Kidney (tissue), 14 donors: ENCODE results near the gene MAPKBP1. TPM values are rescaled to one million over a fixed set of nuclear protein-coding genes. Genes with fewer than 3 reads are reported as not detected.

Experiments used
- DNase-seq, 5 donors: peaks; one replicate each; pipeline ENCODE4 v3.0.0-alpha.2; 2013 to 2020
- FAIRE-seq: peaks from 2 replicates; lab custom pipeline; 2012; peaks lifted over from hg19 to GRCh38; lab: Jason Lieb, UNC
- H3K27ac ChIP-seq, 2 donors: one replicate each; pipeline ENCODE4 v1.7.0; 2013; ENCODE audit warnings: low read depth in 2 of 2, low read length in 2 of 2, inconsistent platforms in 1 of 2
- H3K27me3 ChIP-seq: one replicate; pipeline ENCODE4 v1.7.1; 2013; ENCODE audit warnings: low read length, inconsistent platforms; ENCODE audit not compliant: control insufficient read depth, insufficient read depth
- H3K36me3 ChIP-seq, 3 donors: one replicate each; pipeline versions ENCODE4 v1.7.0 to v1.7.1; 2013; ENCODE audit warnings: low read length in 3 of 3, control low read depth in 1 of 3, inconsistent platforms in 1 of 3; ENCODE audit not compliant: insufficient read depth in 3 of 3, control insufficient read depth in 2 of 3
- H3K4me1 ChIP-seq, 3 donors: one replicate each; pipeline versions ENCODE4 v1.7.0 to v1.7.1; 2013; ENCODE audit warnings: low read length in 3 of 3, inconsistent platforms in 1 of 3, low read depth in 1 of 3; ENCODE audit not compliant: control insufficient read depth in 2 of 3, insufficient read depth in 2 of 3
- H3K4me3 ChIP-seq, 3 donors: one replicate each; pipeline versions ENCODE4 v1.7.0 to v1.8.1; 2013; ENCODE audit warnings: low read length in 3 of 3, control low read depth in 1 of 3, inconsistent platforms in 1 of 3
- H3K9ac ChIP-seq, 3 donors: one replicate each; pipeline versions ENCODE4 v1.7.0 to v1.7.1; 2013; ENCODE audit warnings: low read length in 3 of 3, control low read depth in 1 of 3, inconsistent platforms in 1 of 3
- H3K9me3 ChIP-seq, 3 donors: one replicate each; pipeline versions ENCODE4 v1.7.0 to v1.7.1; 2013; ENCODE audit warnings: low read length in 3 of 3, control low read depth in 1 of 3, inconsistent platforms in 1 of 3; ENCODE audit not compliant: control insufficient read depth in 2 of 3, insufficient read depth in 1 of 3
- intact Hi-C: fragments of 100-400 bp; cut with DNase I; formaldehyde crosslinking; loops from one replicate; pipeline ENCODE4 v1.11.1; 2022
- polyA plus RNA-seq: library from polyadenylated mRNA; stranded (reverse); fragments of 350-450 nt; fragmentation: Illumina TruSeq; extraction: RNeasy Lipid Tissue Mini Kit (QIAGEN cat#74804); gene quantifications from one replicate; pipeline ENCODE4 v1.2.3, GENCODE V29; 2014; ENCODE audit warnings: low read depth, low replicate concordance; ENCODE audit not compliant: insufficient read depth
- total RNA-seq: library from RNA; stranded (reverse); fragmentation: NEBNext Ultra II Directional; extraction: Animal tissue kit (Norgen Biotek cat#: 25700); gene quantifications from one replicate; pipeline ENCODE4 v1.2.1, GENCODE V29; 2021
- TF ChIP-seq, protein P1 (sequence below): IDR thresholded peaks from 3 replicates; pipeline ENCODE4 v1.5.1; 2012; ENCODE audit warnings: mild to moderate bottlenecking, moderate library complexity, borderline replicate concordance; ENCODE audit not compliant: insufficient read depth; ENCODE audit errors: extremely low read depth
- donor health status: control.
- donor health status: control.
- donor health status: control.
- donor health status: control.
- donor health status: control.
- donor health status: DM: yes; HTN: yes; CAD: no.
- donor health status: Normal renal cell carcinoma (clear cell type).

MAPKBP1 gene
- total and polyA plus RNA-seq, 2 donors from 2014 or later: 3.7 to 28.6 TPM

DNA sequence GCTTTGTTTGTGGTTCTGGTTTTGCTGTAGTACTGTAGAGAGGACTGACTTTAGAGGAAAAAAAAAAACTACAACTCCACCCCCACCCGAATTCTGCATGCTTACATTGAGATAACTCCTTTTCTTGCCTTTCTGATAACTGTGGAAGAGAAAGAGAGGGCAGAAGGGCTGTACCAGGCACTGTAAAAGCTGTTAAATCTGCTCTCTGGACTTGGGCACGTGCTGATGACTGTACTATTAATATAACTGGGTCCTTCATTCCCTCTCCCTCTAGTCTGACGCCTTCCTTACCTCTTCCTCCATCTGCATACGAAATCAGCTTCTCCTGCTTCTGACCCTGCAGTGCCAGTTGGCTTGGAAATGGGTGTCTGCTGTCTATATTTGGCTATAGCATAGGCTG is 15.0 kb downstream of the MAPKBP1 start:
- no peaks in the 10 kb centered on the region for H3K9me3 ChIP-seq
- TF ChIP-seq, protein P1, sequence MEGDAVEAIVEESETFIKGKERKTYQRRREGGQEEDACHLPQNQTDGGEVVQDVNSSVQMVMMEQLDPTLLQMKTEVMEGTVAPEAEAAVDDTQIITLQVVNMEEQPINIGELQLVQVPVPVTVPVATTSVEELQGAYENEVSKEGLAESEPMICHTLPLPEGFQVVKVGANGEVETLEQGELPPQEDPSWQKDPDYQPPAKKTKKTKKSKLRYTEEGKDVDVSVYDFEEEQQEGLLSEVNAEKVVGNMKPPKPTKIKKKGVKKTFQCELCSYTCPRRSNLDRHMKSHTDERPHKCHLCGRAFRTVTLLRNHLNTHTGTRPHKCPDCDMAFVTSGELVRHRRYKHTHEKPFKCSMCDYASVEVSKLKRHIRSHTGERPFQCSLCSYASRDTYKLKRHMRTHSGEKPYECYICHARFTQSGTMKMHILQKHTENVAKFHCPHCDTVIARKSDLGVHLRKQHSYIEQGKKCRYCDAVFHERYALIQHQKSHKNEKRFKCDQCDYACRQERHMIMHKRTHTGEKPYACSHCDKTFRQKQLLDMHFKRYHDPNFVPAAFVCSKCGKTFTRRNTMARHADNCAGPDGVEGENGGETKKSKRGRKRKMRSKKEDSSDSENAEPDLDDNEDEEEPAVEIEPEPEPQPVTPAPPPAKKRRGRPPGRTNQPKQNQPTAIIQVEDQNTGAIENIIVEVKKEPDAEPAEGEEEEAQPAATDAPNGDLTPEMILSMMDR: no peak
- no peak overlapping the region for H3K9ac ChIP-seq
- intact Hi-C loops: no loop called here
- peaks cover 0 to 19% (median 18%) of the 10 kb centered on the region in 3 donors for H3K4me1 ChIP-seq
- H3K27ac ChIP-seq: no peak overlapping the region
- FAIRE-seq: no peak
- no peaks in the 10 kb centered on the region for H3K27me3 ChIP-seq
- H3K4me3 ChIP-seq: no peak overlapping the region
- H3K36me3 ChIP-seq: no peaks in the 10 kb centered on the region
- DNase-seq: no peak

DNA sequence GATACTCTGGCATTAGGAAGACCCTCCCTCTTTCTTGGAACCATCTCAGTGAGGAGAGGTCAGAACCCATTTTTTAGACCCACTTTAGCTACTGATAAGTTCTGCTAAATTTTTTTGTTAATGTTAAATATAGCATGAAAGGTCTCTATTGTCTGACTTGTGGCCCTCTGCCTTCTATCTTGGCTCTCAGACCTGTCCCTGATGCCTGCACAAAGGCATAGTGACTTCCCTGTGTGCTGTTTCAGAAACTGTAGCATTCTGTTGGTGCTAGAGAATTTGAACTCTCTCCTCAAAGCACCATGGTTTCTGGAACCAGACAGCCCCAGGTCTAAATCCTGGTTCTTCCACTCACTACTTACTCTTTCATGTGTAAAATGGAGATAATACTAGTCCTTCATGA is 15.4 kb downstream of the MAPKBP1 start:
- intact Hi-C loops: no loop called here
- H3K4me1 ChIP-seq: peaks cover 0 to 19% (median 18%) of the 10 kb centered on the region in 3 donors
- H3K9ac ChIP-seq: no peak overlapping the region
- H3K9me3 ChIP-seq: no peaks in the 10 kb centered on the region
- no peak overlapping the region for H3K27ac ChIP-seq
- DNase-seq (no peak), FAIRE-seq (no peak)
- H3K27me3 ChIP-seq: no peaks in the 10 kb centered on the region
- TF ChIP-seq, protein P1: no peak
- no peak overlapping the region for H3K4me3 ChIP-seq
- no peaks in the 10 kb centered on the region for H3K36me3 ChIP-seq

DNA sequence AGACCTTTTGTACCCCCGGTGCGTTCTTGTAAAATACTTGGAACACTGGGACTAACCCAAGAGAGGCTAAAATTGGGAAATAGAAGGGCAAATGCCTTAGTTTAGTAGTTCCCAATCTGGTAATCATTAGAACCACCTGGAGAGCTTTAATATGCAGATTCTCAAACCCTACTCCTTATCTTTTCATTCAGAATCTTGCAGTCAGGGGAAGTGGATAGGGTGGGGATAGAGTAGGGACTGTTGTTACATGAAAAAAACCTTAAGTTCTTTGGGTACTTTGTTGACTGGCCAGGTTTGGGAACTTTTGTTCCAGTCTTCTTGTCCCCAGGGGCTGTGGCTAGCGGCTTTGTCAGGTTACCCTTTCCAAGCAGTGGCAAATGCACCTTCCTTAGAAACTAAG is 15.9 kb downstream of the MAPKBP1 start:
- Histone ChIP-seq H3K27me3 (no peaks in the 10 kb centered on the region), H3K27ac (peak overlapping the region in 1 of 2 donors; percentile 34)
- intact Hi-C loops: no loop called here

More for the DNA sequence above, 15.9 kb downstream of the MAPKBP1 start:
- no peaks in the 10 kb centered on the region for H3K36me3 ChIP-seq
- TF ChIP-seq, protein P1: no peak
- no peak overlapping the region for H3K4me3 ChIP-seq
- H3K9me3 ChIP-seq: no peaks in the 10 kb centered on the region
- no peak overlapping the region for H3K9ac ChIP-seq
- DNase-seq (no peak), FAIRE-seq (no peak)
- peaks cover 0 to 19% (median 18%) of the 10 kb centered on the region in 3 donors for H3K4me1 ChIP-seq
